ENCODE measurements around the gene GLT8D1.

GLT8D1 gene

GRCh38 chr3:52714335-52715302 is 9.0 kb upstream of the GLT8D1 start:
- no peak for DNase-seq (ENCODE audit: low spot score)
- ATAC-seq (ENCODE audit: low read depth), result peak; percentile 27; the same call in 2 of the 3 replicates
- Histone ChIP-seq H3K36me3 (ENCODE audit: low read depth) (peaks cover 23% of the 10 kb centered on the region), H3K4me3 (ENCODE audit: severe bottlenecking) (no peak overlapping the region), H3K27ac (ENCODE audit: poor library complexity, severe bottlenecking) (no peak overlapping the region), H3K9me3 (ENCODE audit: severe bottlenecking) (no peaks in the 10 kb centered on the region), H3K4me1 (ENCODE audit: insufficient read depth, poor library complexity, severe bottlenecking) (no peaks in the 10 kb centered on the region), H3K27me3 (ENCODE audit: insufficient read depth, poor library complexity, severe bottlenecking) (no peaks in the 10 kb centered on the region)
- TF ChIP-seq CTCF (IDR thresholded peaks at IDR 0.05; ENCODE audit: poor library complexity, severe bottlenecking), result no peak

DNA sequence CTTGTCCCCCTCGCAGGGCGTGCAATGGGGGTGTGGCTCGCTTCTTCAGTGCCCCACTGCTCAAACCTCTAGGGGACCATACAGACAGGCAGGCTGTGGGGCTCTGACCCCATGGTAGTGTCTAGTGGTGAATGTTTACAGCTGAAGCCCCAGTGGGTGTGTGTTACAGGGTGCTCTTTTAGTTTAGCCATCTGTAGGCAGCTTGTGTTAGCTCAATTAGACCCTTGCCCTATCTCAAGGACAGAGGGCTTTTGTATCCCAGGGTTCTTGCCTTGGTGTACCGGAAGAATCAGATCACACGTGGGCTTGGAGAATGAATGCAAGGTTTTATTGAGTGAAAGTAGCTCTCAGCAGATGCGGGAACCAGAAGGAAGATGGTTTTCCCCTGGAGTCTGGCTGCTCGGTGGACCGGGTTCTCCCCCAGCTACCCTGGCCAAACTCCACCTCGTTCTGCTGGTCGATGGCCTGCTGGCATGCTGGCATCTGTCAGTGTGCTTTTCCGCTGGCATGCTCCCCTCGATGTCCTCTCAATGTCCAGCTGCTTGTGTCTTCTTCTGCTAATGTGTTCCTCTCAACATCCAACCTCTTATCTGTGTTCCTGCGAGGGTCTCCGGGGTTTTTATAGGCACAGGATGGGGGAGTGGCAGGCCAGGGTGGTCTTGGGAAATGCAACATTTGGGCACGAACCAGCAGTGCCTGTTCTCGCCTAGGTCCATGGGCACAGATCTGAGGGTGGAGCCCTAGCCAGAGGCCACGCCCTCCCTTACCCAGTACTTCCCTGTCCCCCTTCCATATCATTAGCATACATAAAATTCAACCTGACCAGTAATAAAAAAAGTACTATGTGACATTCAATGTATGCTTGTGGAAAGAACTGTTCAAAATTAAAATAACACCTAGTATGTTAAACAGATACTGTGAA is 7.0 kb upstream of the GLT8D1 start:
- no peaks in the 10 kb centered on the region for H3K27me3 ChIP-seq (ENCODE audit: insufficient read depth, poor library complexity, severe bottlenecking)
- ATAC-seq (ENCODE audit: low read depth) (no peak), DNase-seq (ENCODE audit: low spot score) (no peak)
- no peaks in the 10 kb centered on the region for H3K4me1 ChIP-seq (ENCODE audit: insufficient read depth, poor library complexity, severe bottlenecking)
- no peak for TF ChIP-seq CTCF (IDR thresholded peaks at IDR 0.05; ENCODE audit: poor library complexity, severe bottlenecking)
- no peak overlapping the region for H3K4me3 ChIP-seq (ENCODE audit: severe bottlenecking)
- H3K36me3 ChIP-seq (ENCODE audit: low read depth), result peaks cover 32% of the 10 kb centered on the region
- H3K27ac ChIP-seq (ENCODE audit: poor library complexity, severe bottlenecking), result no peak overlapping the region
- H3K9me3 ChIP-seq (ENCODE audit: severe bottlenecking), result no peaks in the 10 kb centered on the region

- Histone ChIP-seq H3K27ac (ENCODE audit: poor library complexity, severe bottlenecking) (no peak overlapping the region), H3K36me3 (ENCODE audit: low read depth) (peaks cover 34% of the 10 kb centered on the region), H3K27me3 (ENCODE audit: insufficient read depth, poor library complexity, severe bottlenecking) (no peaks in the 10 kb centered on the region), H3K9me3 (ENCODE audit: severe bottlenecking) (no peaks in the 10 kb centered on the region), H3K4me3 (ENCODE audit: severe bottlenecking) (no peak overlapping the region), H3K4me1 (ENCODE audit: insufficient read depth, poor library complexity, severe bottlenecking) (peaks cover 4% of the 10 kb centered on the region)
- DNase-seq (ENCODE audit: low spot score) (no peak), ATAC-seq (ENCODE audit: low read depth) (no peak)
- no peak for TF ChIP-seq CTCF (IDR thresholded peaks at IDR 0.05; ENCODE audit: poor library complexity, severe bottlenecking)
Observed at GRCh38 chr3:52710512-52710911, 4.9 kb upstream of the GLT8D1 start.

DNA sequence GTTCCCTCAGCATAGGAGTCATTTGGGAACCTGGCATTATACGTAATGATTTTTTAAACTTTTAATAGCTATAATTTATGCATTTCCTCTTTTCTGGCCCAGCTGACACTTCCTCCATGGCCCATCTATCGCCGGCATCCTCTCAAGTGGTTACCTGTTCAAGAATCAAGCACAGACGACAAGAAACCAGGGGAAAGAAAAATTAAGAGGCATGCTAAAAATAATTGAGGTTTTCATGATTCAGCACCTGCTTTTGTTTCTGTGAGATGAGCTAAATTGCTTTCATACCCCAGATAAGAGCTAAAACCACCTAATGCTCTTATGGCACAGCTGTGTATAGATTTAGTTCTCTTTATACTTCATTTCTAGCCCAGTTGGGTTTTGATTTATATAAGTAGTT is 2.0 kb upstream of the GLT8D1 start:
- no peak for TF ChIP-seq CTCF (IDR thresholded peaks at IDR 0.05; ENCODE audit: poor library complexity, severe bottlenecking)
- H3K9me3 ChIP-seq (ENCODE audit: severe bottlenecking), result no peaks in the 10 kb centered on the region
- no peaks in the 10 kb centered on the region for H3K27me3 ChIP-seq (ENCODE audit: insufficient read depth, poor library complexity, severe bottlenecking)
- peaks cover 9% of the 10 kb centered on the region for H3K4me1 ChIP-seq (ENCODE audit: insufficient read depth, poor library complexity, severe bottlenecking)
- no peak overlapping the region for H3K4me3 ChIP-seq (ENCODE audit: severe bottlenecking)
- DNase-seq (ENCODE audit: low spot score) (no peak), ATAC-seq (ENCODE audit: low read depth) (no peak)
- peaks cover 30% of the 10 kb centered on the region for H3K36me3 ChIP-seq (ENCODE audit: low read depth)
- no peak overlapping the region for H3K27ac ChIP-seq (ENCODE audit: poor library complexity, severe bottlenecking)

Measured in RWPE2 (cell line).